Activated CD4-positive, alpha-beta memory T cell treated with anti-CD3 and anti-CD28 coated beads for 36 hours (primary cell): ENCODE results near the gene SERPINE2. TPM values are rescaled to one million over a fixed set of nuclear protein-coding genes. Genes with fewer than 3 reads are reported as not detected.

Experiments
- CTCF ChIA-PET: fragments of 350-600 bp; sonication (Branson Sonifier 250); formaldehyde crosslinking; loops from one replicate; lab custom pipeline; 2021; ENCODE audit warnings: antibody characterized with exemption, inconsistent platforms; lab: Charles Lee
- POLR2A ChIA-PET: fragments of 350-600 bp; sonication (Branson Sonifier 250); formaldehyde crosslinking; loops from one replicate; lab custom pipeline; 2021; ENCODE audit warnings: antibody characterized with exemption; lab: Charles Lee
- DNase-seq: peaks from one replicate; pipeline ENCODE4 v3.0.0-alpha.2; 2020
- H3K27ac Mint-ChIP-seq: one replicate; pipeline ENCODE4 v1.8.0; 2021; ENCODE audit warnings: mixed read lengths
- H3K27me3 Mint-ChIP-seq: one replicate; pipeline ENCODE4 v1.8.0; 2021; ENCODE audit warnings: mixed read lengths
- H3K36me3 Mint-ChIP-seq: one replicate; pipeline ENCODE4 v1.8.0; 2021; ENCODE audit warnings: mixed read lengths
- H3K4me1 Mint-ChIP-seq: one replicate; pipeline ENCODE4 v1.8.0; 2021; ENCODE audit warnings: low read depth, mixed read lengths
- H3K4me3 Mint-ChIP-seq: one replicate; pipeline ENCODE4 v1.8.0; 2021; ENCODE audit warnings: mild to moderate bottlenecking, mixed read lengths
- H3K9me3 Mint-ChIP-seq: one replicate; pipeline ENCODE4 v1.8.0; 2021; ENCODE audit warnings: mixed read lengths
- intact Hi-C: fragments of 100-400 bp; cut with micrococcal nuclease; formaldehyde crosslinking; loops from one replicate; pipeline ENCODE4 v1.15.1; 2023
- total RNA-seq, 2 experiments: library from RNA; stranded (reverse); gene quantifications; one replicate each; pipeline ENCODE4 v1.2.3, GENCODE V29; 2021

Gene SERPINE2
- total RNA-seq, 2 experiments from 2014 or later = 16.4 to 16.5 TPM

GRCh38 chr2:224029876-224030275 lies 9.2 kb downstream of the SERPINE2 start:
- Mint-ChIP-seq H3K36me3 (peaks cover 5% of the 10 kb centered on the region), H3K27ac (no peak overlapping the region), H3K4me3 (no peak overlapping the region), H3K4me1 (peaks cover 24% of the 10 kb centered on the region), H3K9me3 (peaks cover 4% of the 10 kb centered on the region), H3K27me3 (peaks cover 11% of the 10 kb centered on the region)
- ChIA-PET POLR2A (no interaction called here), CTCF (no interaction called here)
- intact Hi-C loops = loop anchor here (5.0 to 10.0 kb wide), 3 partner anchors 88 to 1235 kb away; partner anchors contain the start of gene CUL3
- DNase-seq = no peak

GRCh38 chr2:224027931-224028330 lies 11.2 kb downstream of the SERPINE2 start:
- POLR2A ChIA-PET = no interaction called here
- H3K36me3 Mint-ChIP-seq = peaks cover 5% of the 10 kb centered on the region
- H3K4me3 Mint-ChIP-seq = no peak overlapping the region
- intact Hi-C loops = loop anchor here (2.0 to 10.0 kb wide), 4 partner anchors 33 to 1233 kb away; partner anchors contain the start of gene CUL3
- H3K27me3 Mint-ChIP-seq = no peaks in the 10 kb centered on the region
- peaks cover 39% of the 10 kb centered on the region for H3K4me1 Mint-ChIP-seq
- CTCF ChIA-PET = interaction anchor here (0.6 kb wide), 1 partner anchor 422 kb away, joined by 3 read pairs; no protein-coding TSS in a partner anchor
- H3K9me3 Mint-ChIP-seq = peaks cover 4% of the 10 kb centered on the region
- peak overlapping the region; percentile 1 for H3K27ac Mint-ChIP-seq
- no peak for DNase-seq

- Mint-ChIP-seq H3K4me3 (no peak overlapping the region), H3K27me3 (no peaks in the 10 kb centered on the region), H3K4me1 (peaks cover 45% of the 10 kb centered on the region), H3K27ac (peak overlapping the region; percentile 85), H3K9me3 (peaks cover 4% of the 10 kb centered on the region), H3K36me3 (peaks cover 5% of the 10 kb centered on the region)
- ChIA-PET CTCF (no interaction called here), POLR2A (no interaction called here)
- DNase-seq = no peak
- intact Hi-C loops = loop anchor here (2.0 to 10.0 kb wide), 4 partner anchors 32 to 1232 kb away; partner anchors contain the start of gene CUL3
Measured at GRCh38 chr2:224027070-224027469, 12.0 kb downstream of the SERPINE2 start.

- peak; percentile 77 for DNase-seq
- Mint-ChIP-seq H3K27ac (peak overlapping the region; percentile 85), H3K36me3 (peaks cover 5% of the 10 kb centered on the region)
Measured at GRCh38 chr2:224025874-224026273, 13.2 kb downstream of the SERPINE2 start.

GRCh38 chr2:224024270-224024669 lies 14.8 kb downstream of the SERPINE2 start:
- Mint-ChIP-seq H3K27ac (no peak overlapping the region), H3K4me3 (no peak overlapping the region), H3K27me3 (no peaks in the 10 kb centered on the region), H3K4me1 (peaks cover 48% of the 10 kb centered on the region), H3K36me3 (peaks cover 5% of the 10 kb centered on the region), H3K9me3 (peaks cover 4% of the 10 kb centered on the region)
- POLR2A ChIA-PET = no interaction called here
- intact Hi-C loops = loop anchor here (10.0 kb wide), 1 partner anchor 1229 kb away; no protein-coding TSS in a partner anchor
- CTCF ChIA-PET = interaction anchor here (1.2 to 3.1 kb wide), 2 partner anchors 31 to 260 kb away, joined by 3 to 10 read pairs; no protein-coding TSS in a partner anchor
- DNase-seq = no peak

More at GRCh38 chr2:224025874-224026273, 13.2 kb downstream of the SERPINE2 start:
- Mint-ChIP-seq H3K27me3 (no peaks in the 10 kb centered on the region), H3K4me1 (peaks cover 48% of the 10 kb centered on the region), H3K9me3 (peaks cover 4% of the 10 kb centered on the region), H3K4me3 (peak overlapping the region; percentile 30)
- CTCF ChIA-PET = interaction anchor here (1.1 to 3.1 kb wide), 3 partner anchors 14 to 259 kb away, joined by 3 to 10 read pairs (median 4); partner anchors contain the start of gene SERPINE2
- POLR2A ChIA-PET = no interaction called here
- intact Hi-C loops = loop anchor here (1.0 to 10.0 kb wide), 6 partner anchors 13 to 1231 kb away; partner anchors contain the start of genes CUL3, MRPL44 and SERPINE2

- peaks cover 5% of the 10 kb centered on the region for H3K36me3 Mint-ChIP-seq
- no peak overlapping the region for H3K27ac Mint-ChIP-seq
- H3K4me3 Mint-ChIP-seq = no peak overlapping the region
- CTCF ChIA-PET = interaction anchor here (3.1 kb wide), 1 partner anchor 30 kb away, joined by 10 read pairs; no protein-coding TSS in a partner anchor
- POLR2A ChIA-PET = no interaction called here
- H3K9me3 Mint-ChIP-seq = peaks cover 4% of the 10 kb centered on the region
- H3K4me1 Mint-ChIP-seq = peaks cover 46% of the 10 kb centered on the region
- intact Hi-C loops = loop anchor here (10.0 kb wide), 1 partner anchor 1228 kb away; no protein-coding TSS in a partner anchor
- DNase-seq = no peak
- H3K27me3 Mint-ChIP-seq = no peaks in the 10 kb centered on the region
Measured at GRCh38 chr2:224023188-224023587, 15.9 kb downstream of the SERPINE2 start.

- ChIA-PET CTCF (no interaction called here), POLR2A (no interaction called here)
- peaks cover 4% of the 10 kb centered on the region for H3K9me3 Mint-ChIP-seq
- intact Hi-C loops = loop anchor here (10.0 kb wide), 1 partner anchor 1228 kb away; no protein-coding TSS in a partner anchor
- H3K36me3 Mint-ChIP-seq = peaks cover 5% of the 10 kb centered on the region
- peaks cover 42% of the 10 kb centered on the region for H3K4me1 Mint-ChIP-seq
- DNase-seq = no peak
- no peaks in the 10 kb centered on the region for H3K27me3 Mint-ChIP-seq
- no peak overlapping the region for H3K27ac Mint-ChIP-seq
- no peak overlapping the region for H3K4me3 Mint-ChIP-seq
Measured at GRCh38 chr2:224022486-224022885, 16.6 kb downstream of the SERPINE2 start.

- H3K9me3 Mint-ChIP-seq = no peaks in the 10 kb centered on the region
- H3K27ac Mint-ChIP-seq = no peak overlapping the region
- POLR2A ChIA-PET = no interaction called here
- H3K27me3 Mint-ChIP-seq = no peaks in the 10 kb centered on the region
- intact Hi-C loops = loop anchor here (10.0 kb wide), 1 partner anchor 1226 kb away; no protein-coding TSS in a partner anchor
- H3K4me1 Mint-ChIP-seq = peaks cover 36% of the 10 kb centered on the region
- CTCF ChIA-PET = no interaction called here
- H3K36me3 Mint-ChIP-seq = no peaks in the 10 kb centered on the region
- DNase-seq = no peak
- no peak overlapping the region for H3K4me3 Mint-ChIP-seq
Measured at GRCh38 chr2:224020523-224020922, 18.6 kb downstream of the SERPINE2 start.

GRCh38 chr2:224017957-224018356 lies 21.1 kb downstream of the SERPINE2 start:
- H3K9me3 Mint-ChIP-seq = no peaks in the 10 kb centered on the region
- intact Hi-C loops = no loop called here
- H3K4me1 Mint-ChIP-seq = peaks cover 22% of the 10 kb centered on the region
- no peaks in the 10 kb centered on the region for H3K27me3 Mint-ChIP-seq
- no peak overlapping the region for H3K27ac Mint-ChIP-seq
- no peak overlapping the region for H3K4me3 Mint-ChIP-seq
- ChIA-PET POLR2A (no interaction called here), CTCF (interaction anchor here (0.8 to 1.4 kb wide), 2 partner anchors 24 to 47 kb away, joined by 3 read pairs; no protein-coding TSS in a partner anchor)
- DNase-seq = no peak
- H3K36me3 Mint-ChIP-seq = no peaks in the 10 kb centered on the region

GRCh38 chr2:224016963-224017362 lies 22.1 kb downstream of the SERPINE2 start:
- Mint-ChIP-seq H3K27me3 (no peaks in the 10 kb centered on the region), H3K36me3 (no peaks in the 10 kb centered on the region), H3K9me3 (no peaks in the 10 kb centered on the region), H3K4me3 (no peak overlapping the region), H3K27ac (no peak overlapping the region), H3K4me1 (peaks cover 16% of the 10 kb centered on the region)
- CTCF ChIA-PET = interaction anchor here (0.7 to 1.4 kb wide), 3 partner anchors 23 to 60 kb away, joined by 3 read pairs; partner anchors contain the start of gene MRPL44
- DNase-seq = no peak
- POLR2A ChIA-PET = no interaction called here
- intact Hi-C loops = no loop called here

- H3K36me3 Mint-ChIP-seq = no peaks in the 10 kb centered on the region
- intact Hi-C loops = no loop called here
- CTCF ChIA-PET = no interaction called here
- H3K27ac Mint-ChIP-seq = no peak overlapping the region
- no peaks in the 10 kb centered on the region for H3K27me3 Mint-ChIP-seq
- H3K9me3 Mint-ChIP-seq = no peaks in the 10 kb centered on the region
- no peak for DNase-seq
- no peak overlapping the region for H3K4me3 Mint-ChIP-seq
- H3K4me1 Mint-ChIP-seq = peaks cover 13% of the 10 kb centered on the region
- POLR2A ChIA-PET = no interaction called here
Measured at GRCh38 chr2:224014336-224014735, 24.8 kb downstream of the SERPINE2 start.

GRCh38 chr2:224011837-224012236 lies 27.2 kb downstream of the SERPINE2 start:
- DNase-seq = no peak
- intact Hi-C loops = no loop called here
- H3K27me3 Mint-ChIP-seq = peaks cover 2% of the 10 kb centered on the region
- no peak overlapping the region for H3K27ac Mint-ChIP-seq
- H3K4me3 Mint-ChIP-seq = no peak overlapping the region
- no peaks in the 10 kb centered on the region for H3K9me3 Mint-ChIP-seq
- H3K4me1 Mint-ChIP-seq = peaks cover 9% of the 10 kb centered on the region
- H3K36me3 Mint-ChIP-seq = no peaks in the 10 kb centered on the region
- ChIA-PET CTCF (interaction anchor here (1.2 kb wide), 1 partner anchor 42 kb away, joined by 3 read pairs; no protein-coding TSS in a partner anchor), POLR2A (no interaction called here)
